GM15510 (cell line): Measurements from ENCODE around the gene IFT22.

Experiments
- POLR2A ChIP-seq: IDR thresholded peaks from 3 replicates; pipeline ENCODE4 v1.6.1; 2011; ENCODE audit warnings: borderline replicate concordance; ENCODE audit not compliant: insufficient read length; ENCODE audit errors: extremely low read depth

Gene IFT22

GRCh38 chr7:101332026-101332425 lies 10.4 kb upstream of the IFT22 start:
- TF ChIP-seq POLR2A: no peak

GRCh38 chr7:101330011-101330484 lies 8.4 kb upstream of the IFT22 start:
- no peak for TF ChIP-seq POLR2A

- TF ChIP-seq POLR2A: no peak
These were observed 6.5 kb upstream of the IFT22 start for GRCh38 chr7:101328159-101328558.

- no peak for TF ChIP-seq POLR2A
These were observed 2.2 kb downstream of the IFT22 start for GRCh38 chr7:101319401-101319800.

- TF ChIP-seq POLR2A: no peak
These were observed 6.3 kb downstream of the IFT22 start for GRCh38 chr7:101315336-101315735.

- peak; percentile 31 for TF ChIP-seq POLR2A
These were observed 13.1 kb downstream of the IFT22 start for GRCh38 chr7:101308245-101309085.

- no peak for TF ChIP-seq POLR2A
These were observed 15.3 kb downstream of the IFT22 start for GRCh38 chr7:101306307-101306706.

- no peak for TF ChIP-seq POLR2A
These were observed 18.4 kb downstream of the IFT22 start for GRCh38 chr7:101303102-101303701.

- no peak for TF ChIP-seq POLR2A
These were observed 18.9 kb downstream of the IFT22 start for GRCh38 chr7:101302641-101303101.

GRCh38 chr7:101300465-101301376 lies 20.9 kb downstream of the IFT22 start:
- TF ChIP-seq POLR2A: no peak

- TF ChIP-seq POLR2A: no peak
These were observed 21.8 kb downstream of the IFT22 start for GRCh38 chr7:101299511-101300464.

GRCh38 chr7:101294832-101295121 lies 26.8 kb downstream of the IFT22 start:
- TF ChIP-seq POLR2A: no peak

- TF ChIP-seq POLR2A: no peak
These were observed 27.4 kb downstream of the IFT22 start for GRCh38 chr7:101294039-101294831.
